OCI-LY7 (cell line): ENCODE data around the gene APBA1. TPM values are rescaled to one million over a fixed set of nuclear protein-coding genes. Genes with fewer than 3 reads are reported as not detected.

Experiments
- BruUV-seq: library from RNA; stranded (reverse); fragments of 400-500 nt; replicated peaks from 2 replicates; lab custom pipeline; 2021; lab: Mats Ljungman, UMichigan
- CTCF ChIA-PET: fragments of 300-600 bp; sonication (Branson Sonifier 250); formaldehyde crosslinking; loops from one replicate; lab custom pipeline; 2022; ENCODE audit warnings: antibody characterized with exemption; ENCODE audit not compliant: unreplicated experiment; lab: Charles Lee
- POLR2A ChIA-PET: fragments of 300-600 bp; sonication (Branson Sonifier 250); formaldehyde crosslinking; loops from one replicate; lab custom pipeline; 2022; ENCODE audit warnings: antibody characterized with exemption; lab: Charles Lee
- DNase-seq: peaks from one replicate; pipeline ENCODE4 v3.0.0-alpha.2; 2015; ENCODE audit warnings: low spot score
- H2AFZ ChIP-seq: fragments of 200-600 bp; sonication (generic), shearing (Covaris generic); 2 replicates; pipeline ENCODE4 v1.6.1; 2014; ENCODE audit warnings: mild to moderate bottlenecking, antibody characterized with exemption, low read length, moderate library complexity
- H3K27ac ChIP-seq: fragments of 200-600 bp; sonication (generic); 2 replicates; pipeline ENCODE4 v1.5.1; 2014; ENCODE audit warnings: mixed run types, low read depth, mild to moderate bottlenecking, moderate library complexity, low read length, inconsistent platforms; ENCODE audit not compliant: poor library complexity, severe bottlenecking
- H3K36me3 ChIP-seq: fragments of 200-600 bp; sonication (generic); 2 replicates; pipeline ENCODE4 v1.6.1; 2014; ENCODE audit warnings: mild to moderate bottlenecking, antibody characterized with exemption, low read length, moderate library complexity, mixed read lengths; ENCODE audit not compliant: insufficient read depth
- H3K4me1 ChIP-seq: fragments of 200-600 bp; sonication (generic); 2 replicates; pipeline ENCODE4 v1.5.1; 2014; ENCODE audit warnings: mild to moderate bottlenecking, low read length; ENCODE audit not compliant: insufficient read depth, poor library complexity, severe bottlenecking
- H3K4me2 ChIP-seq: fragments of 200-600 bp; sonication (generic); 2 replicates; pipeline ENCODE4 v1.6.1; 2014; ENCODE audit warnings: mild to moderate bottlenecking, low read length
- H3K4me3 ChIP-seq: fragments of 200-600 bp; sonication (generic); 2 replicates; pipeline ENCODE4 v1.5.1; 2014; ENCODE audit warnings: mild to moderate bottlenecking, low read depth, low read length; ENCODE audit not compliant: poor library complexity, severe bottlenecking
- H3K79me2 ChIP-seq: fragments of 200-600 bp; sonication (generic); 2 replicates; pipeline ENCODE4 v1.6.1; 2016; ENCODE audit warnings: low read depth, mild to moderate bottlenecking, low read length, moderate library complexity, mixed read lengths; ENCODE audit not compliant: insufficient read depth
- H3K9me2 ChIP-seq: fragments of 200-600 bp; sonication (generic); 2 replicates; pipeline ENCODE4 v1.6.1; 2016; ENCODE audit warnings: mild to moderate bottlenecking, low read length, mixed read lengths; ENCODE audit not compliant: insufficient read depth
- H3K9me3 ChIP-seq: fragments of 200-600 bp; sonication (generic); 2 replicates; pipeline ENCODE4 v1.6.1; 2014; ENCODE audit warnings: mild to moderate bottlenecking, mixed run types, low read length, mixed read lengths
- H4K20me1 ChIP-seq: fragments of 200-600 bp; sonication (generic); 2 replicates; pipeline ENCODE4 v1.6.1; 2014; ENCODE audit warnings: mild to moderate bottlenecking, antibody characterized with exemption, low read length, moderate library complexity, mixed read lengths; ENCODE audit not compliant: insufficient read depth
- EZH2phosphoT487 ChIP-seq: fragments of 200-600 bp; sonication (generic); IDR thresholded peaks from 2 replicates; pipeline ENCODE4 v1.6.1; 2018; ENCODE audit warnings: low read depth, borderline replicate concordance, mild to moderate bottlenecking, mixed run types, antibody characterized with exemption, low read length, moderate library complexity, mixed read lengths
- intact Hi-C: fragments of 100-400 bp; cut with micrococcal nuclease; formaldehyde crosslinking; loops from one replicate; pipeline ENCODE4 v1.10.0; 2022; ENCODE audit not compliant: unreplicated experiment
- total RNA-seq, 2 experiments: library from RNA; depleted of rRNA in 1 of 2; stranded (reverse); fragments of >200 nt in 1 of 2; shearing (Covaris generic) in 1 of 2; gene quantifications; 2 replicates each; pipeline ENCODE4 v1.2.3, GENCODE V29; 2014 to 2022
- TF ChIP-seq, protein P1 (sequence below): fragments of 200-600 bp; sonication (generic); conservative IDR thresholded peaks from 2 replicates; pipeline ENCODE4 v1.5.1; 2014; ENCODE audit warnings: mild to moderate bottlenecking, antibody characterized with exemption, low read length, moderate library complexity, mixed read lengths

The APBA1 gene
- total RNA-seq, 2 experiments from 2014 or later, result not detected

- ChIA-PET CTCF (no interaction called here), POLR2A (interaction anchor here (0.8 kb wide), 1 partner anchor 13 kb away, joined by 3 read pairs; no protein-coding TSS in a partner anchor)
- intact Hi-C loops, result no loop called here
- Histone ChIP-seq H3K27ac (no peak overlapping the region), H4K20me1 (no peaks in the 10 kb centered on the region), H3K36me3 (no peaks in the 10 kb centered on the region), H3K9me3 (no peaks in the 10 kb centered on the region), H3K4me1 (no peaks in the 10 kb centered on the region), H3K79me2 (no peaks in the 10 kb centered on the region), H3K4me3 (no peak overlapping the region), H3K9me2 (no peaks in the 10 kb centered on the region), H2AFZ (no peak overlapping the region), H3K4me2 (no peak overlapping the region)
- no TSS peak for BruUV-seq
- TF ChIP-seq EZH2phosphoT487, result no peak
- TF ChIP-seq, protein P1, sequence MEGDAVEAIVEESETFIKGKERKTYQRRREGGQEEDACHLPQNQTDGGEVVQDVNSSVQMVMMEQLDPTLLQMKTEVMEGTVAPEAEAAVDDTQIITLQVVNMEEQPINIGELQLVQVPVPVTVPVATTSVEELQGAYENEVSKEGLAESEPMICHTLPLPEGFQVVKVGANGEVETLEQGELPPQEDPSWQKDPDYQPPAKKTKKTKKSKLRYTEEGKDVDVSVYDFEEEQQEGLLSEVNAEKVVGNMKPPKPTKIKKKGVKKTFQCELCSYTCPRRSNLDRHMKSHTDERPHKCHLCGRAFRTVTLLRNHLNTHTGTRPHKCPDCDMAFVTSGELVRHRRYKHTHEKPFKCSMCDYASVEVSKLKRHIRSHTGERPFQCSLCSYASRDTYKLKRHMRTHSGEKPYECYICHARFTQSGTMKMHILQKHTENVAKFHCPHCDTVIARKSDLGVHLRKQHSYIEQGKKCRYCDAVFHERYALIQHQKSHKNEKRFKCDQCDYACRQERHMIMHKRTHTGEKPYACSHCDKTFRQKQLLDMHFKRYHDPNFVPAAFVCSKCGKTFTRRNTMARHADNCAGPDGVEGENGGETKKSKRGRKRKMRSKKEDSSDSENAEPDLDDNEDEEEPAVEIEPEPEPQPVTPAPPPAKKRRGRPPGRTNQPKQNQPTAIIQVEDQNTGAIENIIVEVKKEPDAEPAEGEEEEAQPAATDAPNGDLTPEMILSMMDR, result no peak
- DNase-seq, result no peak
These were observed 280.2 kb downstream of the APBA1 start for GRCh38 chr9:69391946-69392345.

GRCh38 chr9:69391487-69391886, 280.7 kb downstream of the APBA1 start:
- Histone ChIP-seq H3K79me2 (no peaks in the 10 kb centered on the region), H3K4me2 (no peak overlapping the region), H3K4me3 (no peak overlapping the region), H3K4me1 (no peaks in the 10 kb centered on the region), H4K20me1 (no peaks in the 10 kb centered on the region), H3K9me2 (no peaks in the 10 kb centered on the region), H3K9me3 (no peaks in the 10 kb centered on the region), H3K27ac (no peak overlapping the region), H2AFZ (no peak overlapping the region), H3K36me3 (no peaks in the 10 kb centered on the region)
- TF ChIP-seq EZH2phosphoT487, result no peak
- TF ChIP-seq, protein P1, result no peak
- intact Hi-C loops, result no loop called here
- no TSS peak for BruUV-seq
- DNase-seq, result no peak
- ChIA-PET POLR2A (interaction anchor here (0.8 kb wide), 1 partner anchor 12 kb away, joined by 3 read pairs; no protein-coding TSS in a partner anchor), CTCF (no interaction called here)

GRCh38 chr9:69389437-69389995, 282.7 kb downstream of the APBA1 start:
- no peak overlapping the region for H3K27ac ChIP-seq
- CTCF ChIA-PET, result no interaction called here
- intact Hi-C loops, result no loop called here
- no peaks in the 10 kb centered on the region for H3K79me2 ChIP-seq
- TF ChIP-seq, protein P1, result no peak
- no peak for TF ChIP-seq EZH2phosphoT487
- POLR2A ChIA-PET, result no interaction called here
- H2AFZ ChIP-seq, result no peak overlapping the region
- no peak overlapping the region for H3K4me3 ChIP-seq
- H3K9me2 ChIP-seq, result no peaks in the 10 kb centered on the region
- H3K36me3 ChIP-seq, result no peaks in the 10 kb centered on the region
- DNase-seq, result no peak
- BruUV-seq, result no TSS peak
- no peak overlapping the region for H3K4me2 ChIP-seq
- no peaks in the 10 kb centered on the region for H4K20me1 ChIP-seq
- H3K4me1 ChIP-seq, result no peaks in the 10 kb centered on the region
- no peaks in the 10 kb centered on the region for H3K9me3 ChIP-seq
